Measurements from ENCODE around the gene FBXL13. TPM values are rescaled to one million over a fixed set of nuclear protein-coding genes. Genes with fewer than 3 reads are reported as not detected.
"Not testable (repeated sequence)": the region's sequence is repeated elsewhere in the genome, so short reads cannot be mapped to it uniquely, and the experiment has no call there.

The FBXL13 gene
- total RNA-seq, 1 donor from 2014 or later, result 2.5 TPM

GRCh38 chr7:102992938-102993717, 81.5 kb downstream of the FBXL13 start:
- peak; percentile 89 for ATAC-seq
- DNase-seq (ENCODE audit: low spot score), result no peak
- intact Hi-C loops (cut with DNase I), result no loop called here

DNA sequence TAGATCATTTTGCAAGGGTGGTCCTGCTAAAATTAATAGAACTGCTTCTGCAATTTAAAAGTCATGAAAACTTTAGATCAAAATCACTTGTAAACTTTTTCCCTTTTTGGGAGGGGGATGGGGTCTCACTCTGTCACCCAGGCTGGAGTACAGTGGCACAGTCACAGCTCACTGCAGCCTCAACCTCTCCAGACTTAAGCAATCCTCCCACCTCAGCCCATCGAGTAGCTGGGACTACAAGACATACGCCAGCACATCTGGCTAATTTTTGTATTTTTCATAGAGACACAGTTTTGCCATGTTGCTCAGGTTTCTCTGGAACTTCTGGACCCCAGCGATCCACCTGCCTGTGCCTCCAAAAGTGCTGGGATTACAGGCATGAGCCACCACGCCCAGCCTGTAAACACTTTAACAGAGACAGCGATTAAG, 82.1 kb downstream of the FBXL13 start:
- DNase-seq (ENCODE audit: low spot score), result no peak
- peak; percentile 38 for ATAC-seq
- intact Hi-C loops (cut with DNase I), result no loop called here

DNA sequence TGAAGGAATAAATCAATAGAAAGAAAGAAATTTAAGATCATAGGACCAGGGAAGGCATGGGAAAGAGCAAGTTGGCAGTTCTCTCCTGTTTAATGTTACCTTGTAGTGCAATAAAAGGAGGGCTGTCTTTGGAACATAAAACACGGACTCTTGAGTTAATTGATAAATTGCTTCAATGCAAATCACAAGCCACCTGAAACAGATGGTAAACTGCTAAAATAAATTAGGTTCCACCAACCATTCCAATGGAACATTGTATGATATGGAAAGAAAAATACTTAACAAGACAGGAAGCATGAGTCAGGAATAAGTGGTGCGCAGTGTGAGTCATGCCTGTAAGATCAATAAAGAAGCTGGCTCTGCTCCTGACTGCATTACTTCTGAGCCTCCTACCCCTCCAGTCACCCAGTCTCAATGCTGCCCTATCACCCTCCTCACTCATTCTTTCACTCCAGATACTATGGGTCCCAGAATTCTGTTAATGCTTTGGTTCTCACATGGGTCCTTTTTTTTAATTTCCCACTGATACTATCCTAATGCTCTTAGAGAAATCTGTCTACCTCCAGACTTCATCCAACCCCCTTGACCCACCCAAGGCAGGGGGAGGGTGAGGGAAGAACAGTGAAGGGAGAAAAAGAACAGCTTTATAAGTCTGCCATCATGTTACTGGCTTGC, 82.9 kb downstream of the FBXL13 start:
- intact Hi-C loops (cut with DNase I), result no loop called here
- peak; percentile 46 for ATAC-seq
- no peak for DNase-seq (ENCODE audit: low spot score)

DNA sequence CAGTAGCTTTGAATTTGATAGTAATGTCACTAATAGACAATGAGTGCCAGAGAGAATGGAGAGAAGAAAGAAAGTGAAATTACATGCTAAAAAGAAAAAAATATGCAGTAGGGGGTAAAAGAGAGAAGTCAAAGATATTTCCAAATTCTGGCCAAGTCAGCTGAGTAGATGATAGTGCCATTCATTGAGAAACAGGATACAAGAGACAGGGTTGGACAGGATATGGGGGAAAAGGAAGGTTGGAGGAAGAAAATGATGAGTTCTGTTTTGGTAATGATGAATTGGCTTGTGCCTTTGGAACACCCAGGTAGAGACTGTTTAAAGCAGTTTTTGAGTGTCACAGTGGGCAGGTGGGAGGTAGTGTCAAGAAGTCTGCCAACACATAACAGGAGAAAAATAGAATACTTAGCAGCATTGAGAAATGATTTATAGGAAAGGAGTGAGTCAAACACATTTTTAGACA, 83.5 kb downstream of the FBXL13 start:
- intact Hi-C loops (cut with DNase I), result no loop called here
- ATAC-seq, result no peak

GRCh38 chr7:102990642-102991041, 84.0 kb downstream of the FBXL13 start:
- intact Hi-C loops (cut with DNase I), result no loop called here
- DNase-seq (ENCODE audit: low spot score) (no peak), ATAC-seq (no peak)

More for the DNA sequence above, 83.5 kb downstream of the FBXL13 start:
- DNase-seq (ENCODE audit: low spot score), result no peak

DNA sequence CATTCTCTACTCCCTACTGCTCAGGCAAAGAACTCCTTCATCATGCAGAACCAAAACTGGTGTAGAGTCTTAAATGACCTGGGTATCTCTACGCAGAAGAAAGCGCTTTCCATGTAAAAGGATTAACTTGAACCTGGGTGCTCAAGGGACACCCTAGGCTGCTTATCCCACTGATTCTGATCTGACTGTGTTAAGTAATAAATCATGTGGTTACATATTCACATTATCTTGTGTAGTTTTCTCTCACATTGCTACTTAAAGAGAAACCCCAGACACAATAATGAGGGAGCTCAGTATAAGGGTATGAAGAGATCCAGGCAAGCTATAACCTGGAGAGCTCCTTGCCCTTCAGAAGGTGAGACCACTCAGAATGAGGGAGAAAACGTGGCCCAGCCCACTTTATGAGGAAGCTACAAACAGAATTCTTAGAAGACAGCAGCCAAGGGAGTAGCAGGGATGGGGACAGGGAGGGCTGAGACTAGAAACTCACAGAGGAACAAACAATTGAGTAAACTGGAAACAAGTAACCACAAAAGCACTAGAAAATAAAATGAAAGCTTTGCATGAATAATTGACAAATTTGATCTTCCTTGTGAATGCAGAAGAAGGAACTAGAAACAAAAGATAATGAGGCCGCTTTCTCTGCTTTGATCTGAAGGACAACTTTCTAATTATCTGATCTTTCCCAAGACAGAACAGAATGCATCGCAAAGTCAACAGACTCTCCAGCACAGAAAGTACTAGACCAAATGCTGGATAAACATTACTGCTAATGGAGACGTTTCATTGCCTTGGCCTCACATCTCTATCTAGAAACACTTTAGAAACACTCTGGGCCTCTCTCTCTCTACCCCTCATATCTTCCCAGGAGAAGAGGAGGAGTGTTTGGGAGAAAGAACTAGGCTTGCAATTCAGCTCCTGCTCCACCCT, 85.7 kb downstream of the FBXL13 start:
- ATAC-seq, result no peak
- intact Hi-C loops (cut with DNase I), result no loop called here

GRCh38 chr7:102988088-102988487, 86.5 kb downstream of the FBXL13 start:
- ATAC-seq (no peak), DNase-seq (ENCODE audit: low spot score) (no peak)
- intact Hi-C loops (cut with DNase I), result no loop called here

More for the DNA sequence above, 85.7 kb downstream of the FBXL13 start:
- DNase-seq (ENCODE audit: low spot score), result no peak

DNA sequence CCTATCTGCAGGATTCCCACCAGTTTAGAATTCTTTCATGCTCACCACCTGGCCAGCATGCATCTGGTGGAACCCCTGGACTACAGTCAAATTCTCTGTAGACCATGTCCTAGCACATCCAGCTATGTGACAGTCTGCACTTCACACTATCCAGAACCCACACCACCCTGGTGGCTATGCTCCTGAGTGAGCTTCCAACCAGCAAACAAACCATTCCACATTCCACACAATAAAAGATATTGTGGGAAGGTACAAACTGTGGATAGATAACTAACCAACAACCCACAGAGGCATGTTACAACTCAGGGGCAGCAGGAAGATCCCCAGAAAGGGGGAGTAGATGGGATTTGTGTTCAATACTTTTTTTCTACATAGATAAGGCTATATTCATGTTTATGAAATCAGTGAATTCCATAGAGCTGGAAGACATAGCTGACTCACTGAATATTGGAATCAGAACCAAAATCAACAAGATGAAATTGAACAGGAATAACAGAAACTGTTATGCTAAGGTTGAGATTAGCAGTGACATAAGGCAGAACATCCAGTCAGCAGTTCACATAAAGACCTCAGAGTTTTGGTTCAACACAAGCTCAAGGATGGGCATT, 89.3 kb downstream of the FBXL13 start:
- no peak for DNase-seq (ENCODE audit: low spot score)
- intact Hi-C loops (cut with DNase I), result no loop called here
- ATAC-seq, result no peak

GRCh38 chr7:102983602-102984001, 91.0 kb downstream of the FBXL13 start:
- ATAC-seq, result no peak
- intact Hi-C loops (cut with DNase I), result no loop called here
- DNase-seq (ENCODE audit: low spot score), result no peak

DNA sequence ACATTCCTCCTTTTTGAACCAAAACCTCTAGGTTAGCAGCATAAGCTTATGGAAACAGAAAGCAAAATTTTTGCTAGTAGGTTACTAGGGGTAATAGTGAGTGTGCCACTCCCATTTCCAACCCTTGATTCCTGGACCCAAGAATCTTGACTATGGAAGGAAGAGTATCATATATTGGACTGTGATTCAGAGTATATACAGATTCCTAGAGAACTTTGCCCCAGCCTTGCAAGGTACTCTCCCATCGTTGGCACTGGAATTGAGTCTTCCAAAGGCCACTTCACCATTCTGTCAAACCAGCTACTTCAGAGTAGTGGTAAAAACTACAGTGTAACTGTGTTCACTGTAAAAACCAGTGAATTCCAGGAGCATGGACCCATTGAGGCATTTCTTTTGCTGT, 92.4 kb downstream of the FBXL13 start:
- ATAC-seq (no peak), DNase-seq (ENCODE audit: low spot score) (no peak)
- intact Hi-C loops (cut with DNase I), result no loop called here

DNA sequence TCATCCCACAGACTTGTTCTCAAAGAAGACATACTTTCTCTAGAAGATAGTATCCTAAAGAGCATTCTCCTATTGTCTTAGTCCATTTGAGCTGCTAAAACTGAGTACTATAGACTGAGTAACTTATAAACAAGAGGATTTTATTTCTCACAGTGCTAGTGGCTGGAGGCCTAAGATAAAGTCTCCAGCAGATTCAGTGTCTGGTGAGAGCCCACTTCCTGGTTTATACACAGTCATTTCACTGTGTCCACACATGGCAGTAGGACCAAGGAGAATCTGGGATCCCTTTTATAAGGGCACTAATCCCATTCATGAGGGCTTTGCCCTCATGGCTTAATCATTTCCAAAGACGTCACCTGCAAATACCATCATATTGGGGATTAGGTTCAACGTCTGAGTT, 93.1 kb downstream of the FBXL13 start:
- ATAC-seq, result no peak
- no peak for DNase-seq (ENCODE audit: low spot score)
- intact Hi-C loops (cut with DNase I), result no loop called here

DNA sequence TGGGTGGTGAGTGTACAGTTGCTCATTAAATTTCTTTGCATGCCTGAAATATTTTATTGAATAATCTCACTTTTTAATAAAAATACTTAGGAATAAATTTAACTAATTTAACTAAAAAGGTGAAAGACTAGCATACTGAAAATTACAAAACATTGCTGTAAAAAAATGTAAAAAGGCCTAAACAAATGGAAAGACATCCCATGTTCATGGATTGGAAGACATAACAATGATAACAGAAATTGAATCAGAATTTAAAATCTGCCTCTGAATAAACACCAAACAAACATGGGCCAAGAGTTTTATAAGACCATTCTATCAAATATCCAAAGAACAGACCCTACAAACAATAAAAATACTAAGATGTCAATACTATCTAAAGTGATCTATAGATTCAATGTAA, 94.9 kb downstream of the FBXL13 start:
- intact Hi-C loops (cut with DNase I), result no loop called here
- DNase-seq (ENCODE audit: low spot score) (no peak), ATAC-seq (no peak)

GRCh38 chr7:102978284-102978683, 96.3 kb downstream of the FBXL13 start:
- intact Hi-C loops (cut with DNase I), result no loop called here
- no peak for ATAC-seq
- no peak for DNase-seq (ENCODE audit: low spot score)

GRCh38 chr7:102977586-102977985, 97.0 kb downstream of the FBXL13 start:
- ATAC-seq; DNase-seq (ENCODE audit: low spot score); intact Hi-C loops (cut with DNase I): not testable (repeated sequence)

DNA sequence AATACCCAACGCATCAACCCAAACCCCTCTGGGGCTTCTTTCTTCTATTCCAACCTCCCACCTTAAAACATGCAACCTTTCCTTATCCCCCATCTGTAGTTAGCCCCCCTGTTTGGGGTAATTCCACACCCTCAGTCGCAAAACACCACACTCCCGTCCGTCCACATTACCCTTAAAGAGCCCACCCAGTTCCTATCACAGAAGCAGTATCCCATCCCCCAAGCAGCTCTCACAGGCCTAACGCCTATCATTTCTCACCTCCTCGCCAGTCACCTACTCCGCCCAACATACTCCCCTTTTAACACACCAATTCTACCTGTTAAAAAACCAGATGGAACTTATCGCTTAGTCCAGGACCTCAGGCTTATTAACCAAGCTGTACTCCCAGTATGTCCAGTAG, 98.1 kb downstream of the FBXL13 start:
- intact Hi-C loops (cut with DNase I), result no loop called here
- ATAC-seq (no peak), DNase-seq (ENCODE audit: low spot score) (no peak)

- DNase-seq (ENCODE audit: low spot score), result no peak
- no peak for ATAC-seq
- intact Hi-C loops (cut with DNase I), result no loop called here
Measured at GRCh38 chr7:102975854-102976253, 98.7 kb downstream of the FBXL13 start.

DNA sequence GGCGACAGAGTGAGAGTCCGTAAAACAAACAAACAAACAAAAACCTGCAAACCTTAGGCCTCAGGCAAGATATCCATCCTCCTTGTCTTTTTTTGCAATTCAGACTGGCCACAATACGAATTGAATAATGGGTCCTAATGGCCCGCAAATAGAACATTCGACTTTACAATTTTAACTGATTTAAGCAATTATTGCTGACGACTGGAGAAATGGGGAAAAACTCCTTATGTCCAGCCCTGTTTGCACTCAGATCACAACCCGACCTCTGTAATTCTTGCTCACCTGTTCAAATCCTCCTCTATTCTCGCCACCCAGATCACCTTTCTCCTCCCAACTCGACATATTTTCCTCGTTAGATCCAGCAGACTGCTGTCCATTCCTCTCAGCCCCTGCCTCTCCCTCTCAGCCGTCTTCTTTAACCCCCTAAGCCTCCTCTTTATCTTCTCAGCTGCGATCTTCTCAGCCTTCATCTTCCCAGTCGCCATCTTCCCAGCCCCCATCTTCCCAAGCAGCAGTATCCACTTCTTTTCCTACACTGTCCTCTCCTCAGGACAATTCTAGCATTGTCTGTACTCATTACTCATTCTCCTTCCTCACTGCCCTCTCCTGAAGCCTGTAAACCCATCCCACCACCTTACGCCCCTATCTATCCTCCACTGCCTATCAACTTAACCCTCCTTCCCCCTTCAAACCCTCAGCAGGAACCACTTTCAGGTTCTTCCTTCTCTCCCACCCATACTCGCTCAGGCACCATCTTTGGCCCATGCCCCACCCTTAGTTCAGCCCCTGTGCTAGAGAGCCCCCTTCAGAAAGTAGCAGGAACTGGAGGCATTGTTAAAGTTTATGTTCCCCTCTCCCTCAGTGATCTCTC, 100.0 kb downstream of the FBXL13 start:
- DNase-seq (ENCODE audit: low spot score) (no peak), ATAC-seq (no peak)
- intact Hi-C loops (cut with DNase I), result no loop called here
